ENCODE results near the gene ANKRD65. TPM values are rescaled to one million over a fixed set of nuclear protein-coding genes. Genes with fewer than 3 reads are reported as not detected.
"Not testable (repeated sequence)": the region's sequence is repeated elsewhere in the genome, so short reads cannot be mapped to it uniquely, and the experiment has no call there.

ANKRD65 gene
- total and polyA plus RNA-seq, 3 experiments from 2014 or later, result not detected

DNA sequence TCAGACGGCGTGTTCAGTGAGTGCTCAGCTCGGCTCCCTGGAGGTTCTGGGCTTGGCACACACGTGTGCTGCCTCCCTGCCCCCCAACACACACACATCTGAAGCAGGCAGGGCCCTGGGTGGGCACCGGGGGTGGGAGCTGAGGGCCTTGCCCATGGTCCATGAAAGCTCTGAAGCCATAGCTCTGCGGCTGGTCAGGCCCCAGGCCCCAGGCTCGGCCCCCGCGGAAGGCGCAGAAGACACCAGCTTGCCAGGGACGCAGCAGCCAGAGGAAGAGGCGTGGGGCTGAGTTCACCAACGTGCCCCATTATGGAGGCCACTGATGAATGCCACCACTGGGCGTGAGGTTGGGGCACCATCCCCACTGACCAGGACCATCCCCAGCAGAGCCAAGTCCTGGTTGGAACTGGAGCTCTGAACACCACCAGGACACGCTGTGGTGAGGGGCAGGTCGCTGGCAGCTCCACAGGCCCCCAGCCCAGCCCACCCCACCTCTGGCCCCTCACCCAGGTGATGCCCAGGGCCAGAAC lies 50.2 kb downstream of the ANKRD65 start:
- no peaks in the 10 kb centered on the region for H3K36me3 ChIP-seq (ENCODE audit: insufficient read depth, low read length)
- peaks cover 32% of the 10 kb centered on the region for H3K4me1 ChIP-seq (ENCODE audit: insufficient read depth, low read length)
- H3K4me3 ChIP-seq (ENCODE audit: low read length), result no peak overlapping the region
- Mint-ChIP-seq H3K4me1 (peaks cover 15 to 45% (median 20%) of the 10 kb centered on the region in 3 donors), H3K4me3 (peak overlapping the region in 3 of 7 donors; percentile 41 to 91 (median 46)), H3K9me3 (no peaks in the 10 kb centered on the region), H3K27ac (peak overlapping the region in 3 of 8 donors; percentile 63 to 96 (median 81)), H3K27me3 (no peaks in the 10 kb centered on the region), H3K36me3 (peaks cover 0 to 15% (median 0%) of the 10 kb centered on the region in 3 donors)
- DNase-seq, result peak in 1 of 5 donors; percentile 38
- ChIA-PET POLR2A (interaction anchor here (1.0 to 2.2 kb wide), 5 partner anchors 17 to 248 kb away, joined by 3 to 10 read pairs (median 3); partner anchors contain the start of genes CCNL2 and DVL1), CTCF (interaction anchor here (1.0 to 6.5 kb wide), 11 partner anchors 9 to 249 kb away, joined by 3 to 57 read pairs (median 4); partner anchors contain the start of genes CCNL2 and DVL1)
- H3K27me3 ChIP-seq (ENCODE audit: insufficient read depth, low read length, poor library complexity, severe bottlenecking), result no peaks in the 10 kb centered on the region
- H3K9me3 ChIP-seq (ENCODE audit: low read length), result no peaks in the 10 kb centered on the region
- H3K27ac ChIP-seq (ENCODE audit: low read depth, low read length), result no peak overlapping the region

GRCh38 chr1:1370094-1370493 lies 51.0 kb downstream of the ANKRD65 start:
- not testable (repeated sequence) for H3K27ac ChIP-seq (ENCODE audit: low read depth, low read length); H3K27me3 Mint-ChIP-seq; H3K36me3 ChIP-seq (ENCODE audit: insufficient read depth, low read length); H3K4me3 Mint-ChIP-seq; H3K9me3 Mint-ChIP-seq; DNase-seq; H3K4me3 ChIP-seq (ENCODE audit: low read length); H3K27me3 ChIP-seq (ENCODE audit: insufficient read depth, low read length, poor library complexity, severe bottlenecking); H3K9me3 ChIP-seq (ENCODE audit: low read length)
- ChIA-PET POLR2A (interaction anchor here (2.2 kb wide), 1 partner anchor 29 kb away, joined by 10 read pairs; the partner anchor contains the start of gene CCNL2), CTCF (interaction anchor here (1.1 to 6.5 kb wide), 4 partner anchors 29 to 248 kb away, joined by 3 to 57 read pairs (median 8); partner anchors contain the start of gene CCNL2)
- peaks cover 10 to 40% (median 16%) of the 10 kb centered on the region in 3 donors for H3K4me1 Mint-ChIP-seq
- peaks cover 30% of the 10 kb centered on the region for H3K4me1 ChIP-seq (ENCODE audit: insufficient read depth, low read length)
- peaks cover 0 to 12% (median 0%) of the 10 kb centered on the region in 3 donors for H3K36me3 Mint-ChIP-seq
- peak overlapping the region in 5 of 8 donors; percentile 33 to 63 (median 54) for H3K27ac Mint-ChIP-seq

Other genes with a start within 250 kb of the ANKRD65 start
- not detected for gene TTLL10, start 247.4 kb downstream of the ANKRD65 start, total RNA-seq
- not detected for gene TTLL10, start 247.4 kb downstream of the ANKRD65 start, polyA plus RNA-seq
- 10 to 100 TPM; 91.0 to 97.1 TPM for gene TNFRSF18, start 214.7 kb downstream of the ANKRD65 start, total RNA-seq
- 2.0 TPM for gene TNFRSF18, start 214.7 kb downstream of the ANKRD65 start, polyA plus RNA-seq
- 100 to 1,000 TPM; 180 to 193 TPM for gene TNFRSF4, start 207.1 kb downstream of the ANKRD65 start, total RNA-seq
- 1.9 TPM for gene TNFRSF4, start 207.1 kb downstream of the ANKRD65 start, polyA plus RNA-seq
- gene SDF4, start 189.3 kb downstream of the ANKRD65 start, total RNA-seq, result 100 to 1,000 TPM; 158 to 169 TPM
- 108 TPM for gene SDF4, start 189.3 kb downstream of the ANKRD65 start, polyA plus RNA-seq
- gene B3GALT6, start 189.0 kb downstream of the ANKRD65 start, total RNA-seq, result 10 to 100 TPM; 23.7 to 24.1 TPM
- 16.4 TPM for gene B3GALT6, start 189.0 kb downstream of the ANKRD65 start, polyA plus RNA-seq
- 1 to 10 TPM in 1 of 2 experiments, under 1 TPM in 1; 0.51 to 1.1 TPM for gene C1QTNF12, start 174.6 kb downstream of the ANKRD65 start, total RNA-seq
- gene C1QTNF12, start 174.6 kb downstream of the ANKRD65 start, polyA plus RNA-seq, result not detected
- gene UBE2J2, start 147.4 kb downstream of the ANKRD65 start, total RNA-seq, result 10 to 100 TPM; 76.7 to 79.3 TPM
- gene UBE2J2, start 147.4 kb downstream of the ANKRD65 start, polyA plus RNA-seq, result 79.7 TPM
- gene SCNN1D, start 140.8 kb downstream of the ANKRD65 start, total RNA-seq, result 1 to 10 TPM; 2.9 to 5.0 TPM
- 0.09 TPM for gene SCNN1D, start 140.8 kb downstream of the ANKRD65 start, polyA plus RNA-seq
- 10 to 100 TPM; 36.4 to 38.8 TPM for gene ACAP3, start 113.3 kb downstream of the ANKRD65 start, total RNA-seq
- 6.9 TPM for gene ACAP3, start 113.3 kb downstream of the ANKRD65 start, polyA plus RNA-seq
- 10 to 100 TPM; 32.9 to 34.3 TPM for gene PUSL1, start 112.7 kb downstream of the ANKRD65 start, total RNA-seq
- 22.0 TPM for gene PUSL1, start 112.7 kb downstream of the ANKRD65 start, polyA plus RNA-seq
- gene INTS11, start 96.6 kb downstream of the ANKRD65 start, total RNA-seq, result 100 to 1,000 TPM; 117 to 118 TPM
- 70.5 TPM for gene INTS11, start 96.6 kb downstream of the ANKRD65 start, polyA plus RNA-seq
- gene CPTP, start 96.5 kb downstream of the ANKRD65 start, total RNA-seq, result 10 to 100 TPM; 17.6 to 18.3 TPM
- gene CPTP, start 96.5 kb downstream of the ANKRD65 start, polyA plus RNA-seq, result 23.6 TPM
- gene TAS1R3, start 90.0 kb downstream of the ANKRD65 start, total RNA-seq, result under 1 TPM; 0.53 to 0.62 TPM
- 0.28 TPM for gene TAS1R3, start 90.0 kb downstream of the ANKRD65 start, polyA plus RNA-seq
- 10 to 100 TPM; 39.7 to 41.1 TPM for gene DVL1, start 71.9 kb downstream of the ANKRD65 start, total RNA-seq
- 1.6 TPM for gene DVL1, start 71.9 kb downstream of the ANKRD65 start, polyA plus RNA-seq
- gene MXRA8, start 62.7 kb downstream of the ANKRD65 start, total RNA-seq, result under 1 TPM; 0.26 to 0.29 TPM
- gene MXRA8, start 62.7 kb downstream of the ANKRD65 start, polyA plus RNA-seq, result 0.61 TPM
- gene AURKAIP1, start 46.1 kb downstream of the ANKRD65 start, total RNA-seq, result 100 to 1,000 TPM; 159 to 169 TPM
- 157 TPM for gene AURKAIP1, start 46.1 kb downstream of the ANKRD65 start, polyA plus RNA-seq
- 100 to 1,000 TPM; 119 to 124 TPM for gene CCNL2, start 21.9 kb downstream of the ANKRD65 start, total RNA-seq
- 29.0 TPM for gene CCNL2, start 21.9 kb downstream of the ANKRD65 start, polyA plus RNA-seq
- gene MRPL20, start 14.0 kb downstream of the ANKRD65 start, total RNA-seq, result 100 to 1,000 TPM; 206 to 208 TPM
- gene MRPL20, start 14.0 kb downstream of the ANKRD65 start, polyA plus RNA-seq, result 198 TPM
- under 1 TPM in 1 of 2 experiments, not detected in 1; 0.31 TPM for gene VWA1, start 14.4 kb upstream of the ANKRD65 start, total RNA-seq
- not detected for gene VWA1, start 14.4 kb upstream of the ANKRD65 start, polyA plus RNA-seq
- 1 to 10 TPM in 1 of 2 experiments, under 1 TPM in 1; 0.53 to 1.9 TPM for gene ATAD3C, start 28.4 kb upstream of the ANKRD65 start, total RNA-seq
- gene ATAD3C, start 28.4 kb upstream of the ANKRD65 start, polyA plus RNA-seq, result 4.3 TPM
- gene ATAD3B, start 50.5 kb upstream of the ANKRD65 start, total RNA-seq, result 10 to 100 TPM; 81.6 to 86.6 TPM
- gene ATAD3B, start 50.5 kb upstream of the ANKRD65 start, polyA plus RNA-seq, result 7.9 TPM
- 10 to 100 TPM; 97.4 to 98.7 TPM for gene ATAD3A, start 90.9 kb upstream of the ANKRD65 start, total RNA-seq
- gene ATAD3A, start 90.9 kb upstream of the ANKRD65 start, polyA plus RNA-seq, result 16.0 TPM
- gene TMEM240, start 119.3 kb upstream of the ANKRD65 start, total RNA-seq, result under 1 TPM; 0.33 to 0.59 TPM
- not detected for gene TMEM240, start 119.3 kb upstream of the ANKRD65 start, polyA plus RNA-seq
- gene SSU72, start 153.6 kb upstream of the ANKRD65 start, total RNA-seq, result 100 to 1,000 TPM; 123 to 128 TPM
- 231 TPM for gene SSU72, start 153.6 kb upstream of the ANKRD65 start, polyA plus RNA-seq
- 1 to 10 TPM; 2.9 to 3.1 TPM for gene FNDC10, start 178.9 kb upstream of the ANKRD65 start, total RNA-seq
- gene FNDC10, start 178.9 kb upstream of the ANKRD65 start, polyA plus RNA-seq, result 1.1 TPM
- gene MIB2, start 194.2 kb upstream of the ANKRD65 start, total RNA-seq, result 10 to 100 TPM; 45.7 to 46.6 TPM
- 40.4 TPM for gene MIB2, start 194.2 kb upstream of the ANKRD65 start, polyA plus RNA-seq
- gene MMP23B, start 210.9 kb upstream of the ANKRD65 start, total RNA-seq, result 1 to 10 TPM; 2.1 to 2.9 TPM
- gene MMP23B, start 210.9 kb upstream of the ANKRD65 start, polyA plus RNA-seq, result 3.4 TPM
- gene CDK11B, start 237.7 kb upstream of the ANKRD65 start, total RNA-seq, result 10 to 100 TPM; 42.2 to 45.6 TPM
- 18.3 TPM for gene CDK11B, start 237.7 kb upstream of the ANKRD65 start, polyA plus RNA-seq